ENCODE data around the gene ZC3H18. TPM values are rescaled to one million over a fixed set of nuclear protein-coding genes. Genes with fewer than 3 reads are reported as not detected.
A peak's percentile ranks its signal among the peaks of the same experiment; 100 is the strongest.

Gene ZC3H18
- total RNA-seq, 1 experiment from 2014 or later: 61.8 TPM

DNA sequence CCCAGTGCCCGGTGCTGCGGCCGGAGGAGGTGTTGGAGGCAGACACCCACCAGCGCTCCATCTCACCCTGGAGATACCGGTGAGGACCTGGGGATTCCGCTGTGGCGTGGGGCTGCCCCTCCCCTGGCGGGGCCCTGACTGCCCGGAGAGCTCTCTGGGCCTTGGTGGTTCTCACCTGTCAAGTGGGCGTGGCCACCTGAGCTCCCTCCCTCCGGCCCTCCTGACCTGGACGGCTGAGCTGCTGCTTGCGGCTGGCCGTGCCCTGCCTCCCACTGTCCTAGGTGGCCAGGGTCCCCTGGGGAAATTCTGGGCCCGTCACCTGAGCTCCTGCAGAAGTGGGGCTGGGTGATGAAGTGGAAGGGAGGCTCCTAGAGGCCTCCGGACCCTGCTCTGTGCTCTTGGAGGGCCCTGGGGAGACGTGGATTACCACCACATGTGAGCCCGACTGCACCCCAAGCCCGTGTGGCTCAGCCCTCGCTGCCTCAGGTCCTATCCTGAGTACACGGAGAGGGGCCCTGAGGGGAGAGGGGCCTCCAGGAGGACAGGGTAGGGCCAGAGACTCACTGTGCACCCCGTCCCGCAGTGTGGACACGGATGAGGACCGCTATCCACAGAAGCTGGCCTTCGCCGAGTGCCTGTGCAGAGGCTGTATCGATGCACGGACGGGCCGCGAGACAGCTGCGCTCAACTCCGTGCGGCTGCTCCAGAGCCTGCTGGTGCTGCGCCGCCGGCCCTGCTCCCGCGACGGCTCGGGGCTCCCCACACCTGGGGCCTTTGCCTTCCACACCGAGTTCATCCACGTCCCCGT lies 69.2 kb downstream of the ZC3H18 start (continued):
- TF ChIP-seq ATF2 (CRISPR knock-in tag; IDR thresholded peaks at IDR 0.05; ENCODE audit: borderline replicate concordance, low read depth) (no peak), NR2C2 (CRISPR knock-in tag; IDR thresholded peaks at IDR 0.05) (no peak), SP1 (CRISPR knock-in tag; conservative IDR thresholded peaks at IDR 0.05) (peak; percentile 70)

GRCh38 chr16:88640039-88640495 lies 69.9 kb downstream of the ZC3H18 start:
- peaks cover 22% of the 10 kb centered on the region for H3K27me3 Mint-ChIP-seq (ENCODE audit: low read depth)
- no peak overlapping the region for H3K27ac Mint-ChIP-seq

More at GRCh38 chr16:88640039-88640495, 69.9 kb downstream of the ZC3H18 start:
- no peaks in the 10 kb centered on the region for H3K9me3 Mint-ChIP-seq
- H3K4me3 Mint-ChIP-seq: peak overlapping the region; percentile 33
- H3K36me3 Mint-ChIP-seq: no peaks in the 10 kb centered on the region
- ChIA-PET POLR2A (no interaction called here), CTCF (interaction anchor here (1.5 to 4.9 kb wide), 3 partner anchors 10 to 46 kb away, joined by 5 to 26 read pairs (median 19); partner anchors contain the start of gene SNAI3)
- ATAC-seq: no peak
- TF ChIP-seq IRF2 (CRISPR knock-in tag; IDR thresholded peaks at IDR 0.05; ENCODE audit: borderline replicate concordance, low read depth) (no peak), CDX4 (CRISPR knock-in tag; IDR thresholded peaks at IDR 0.05; ENCODE audit: borderline replicate concordance) (no peak), TP53 (CRISPR knock-in tag; IDR thresholded peaks at IDR 0.05) (no peak), JAZF1 (CRISPR knock-in tag; IDR thresholded peaks at IDR 0.05) (no peak), ATF1 (CRISPR knock-in tag; IDR thresholded peaks at IDR 0.05) (no peak), MLX (CRISPR knock-in tag; IDR thresholded peaks at IDR 0.05) (no peak), ZNF121 (CRISPR knock-in tag; IDR thresholded peaks at IDR 0.05) (no peak), PRDM15 (CRISPR knock-in tag; IDR thresholded peaks at IDR 0.05) (no peak), USF1 (CRISPR knock-in tag; IDR thresholded peaks at IDR 0.05) (no peak), SMAD4 (CRISPR knock-in tag; IDR thresholded peaks at IDR 0.05) (no peak), CBFB (CRISPR knock-in tag; IDR thresholded peaks at IDR 0.05; ENCODE audit: low read depth) (no peak), NR1H2 (CRISPR knock-in tag; IDR thresholded peaks at IDR 0.05) (no peak)
- TF ChIP-seq, protein P1, sequence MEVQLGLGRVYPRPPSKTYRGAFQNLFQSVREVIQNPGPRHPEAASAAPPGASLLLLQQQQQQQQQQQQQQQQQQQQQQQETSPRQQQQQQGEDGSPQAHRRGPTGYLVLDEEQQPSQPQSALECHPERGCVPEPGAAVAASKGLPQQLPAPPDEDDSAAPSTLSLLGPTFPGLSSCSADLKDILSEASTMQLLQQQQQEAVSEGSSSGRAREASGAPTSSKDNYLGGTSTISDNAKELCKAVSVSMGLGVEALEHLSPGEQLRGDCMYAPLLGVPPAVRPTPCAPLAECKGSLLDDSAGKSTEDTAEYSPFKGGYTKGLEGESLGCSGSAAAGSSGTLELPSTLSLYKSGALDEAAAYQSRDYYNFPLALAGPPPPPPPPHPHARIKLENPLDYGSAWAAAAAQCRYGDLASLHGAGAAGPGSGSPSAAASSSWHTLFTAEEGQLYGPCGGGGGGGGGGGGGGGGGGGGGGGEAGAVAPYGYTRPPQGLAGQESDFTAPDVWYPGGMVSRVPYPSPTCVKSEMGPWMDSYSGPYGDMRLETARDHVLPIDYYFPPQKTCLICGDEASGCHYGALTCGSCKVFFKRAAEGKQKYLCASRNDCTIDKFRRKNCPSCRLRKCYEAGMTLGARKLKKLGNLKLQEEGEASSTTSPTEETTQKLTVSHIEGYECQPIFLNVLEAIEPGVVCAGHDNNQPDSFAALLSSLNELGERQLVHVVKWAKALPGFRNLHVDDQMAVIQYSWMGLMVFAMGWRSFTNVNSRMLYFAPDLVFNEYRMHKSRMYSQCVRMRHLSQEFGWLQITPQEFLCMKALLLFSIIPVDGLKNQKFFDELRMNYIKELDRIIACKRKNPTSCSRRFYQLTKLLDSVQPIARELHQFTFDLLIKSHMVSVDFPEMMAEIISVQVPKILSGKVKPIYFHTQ (CRISPR knock-in tag; IDR thresholded peaks at IDR 0.05): no peak
- TF ChIP-seq, protein P2, sequence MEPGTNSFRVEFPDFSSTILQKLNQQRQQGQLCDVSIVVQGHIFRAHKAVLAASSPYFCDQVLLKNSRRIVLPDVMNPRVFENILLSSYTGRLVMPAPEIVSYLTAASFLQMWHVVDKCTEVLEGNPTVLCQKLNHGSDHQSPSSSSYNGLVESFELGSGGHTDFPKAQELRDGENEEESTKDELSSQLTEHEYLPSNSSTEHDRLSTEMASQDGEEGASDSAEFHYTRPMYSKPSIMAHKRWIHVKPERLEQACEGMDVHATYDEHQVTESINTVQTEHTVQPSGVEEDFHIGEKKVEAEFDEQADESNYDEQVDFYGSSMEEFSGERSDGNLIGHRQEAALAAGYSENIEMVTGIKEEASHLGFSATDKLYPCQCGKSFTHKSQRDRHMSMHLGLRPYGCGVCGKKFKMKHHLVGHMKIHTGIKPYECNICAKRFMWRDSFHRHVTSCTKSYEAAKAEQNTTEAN (CRISPR knock-in tag; IDR thresholded peaks at IDR 0.05): no peak
- no peak for DNase-seq (ENCODE audit: low spot score)
- peaks cover 38% of the 10 kb centered on the region for H3K4me1 Mint-ChIP-seq

Data from WTC11 (cell line).